HL-60 (cell line): ENCODE data around the gene DCP1B.

Source experiments
- GABPA ChIP-seq: IDR thresholded peaks from 2 replicates; pipeline ENCODE4 v1.6.1; 2012; ENCODE audit warnings: low read depth
- POLR2AphosphoS5 ChIP-seq: IDR thresholded peaks from 2 replicates; pipeline ENCODE4 v1.6.1; 2012; ENCODE audit warnings: low read depth
- TF ChIP-seq, protein P1 (sequence below): IDR thresholded peaks from one replicate; pipeline ENCODE4 v1.5.1; 2011; ENCODE audit warnings: low read length, control low read depth, inconsistent platforms; ENCODE audit not compliant: insufficient read depth
- TF ChIP-seq, protein P2 (sequence below): IDR thresholded peaks from 2 replicates; pipeline ENCODE4 v1.6.1; 2012; ENCODE audit warnings: low read depth; ENCODE audit not compliant: insufficient replicate concordance

DNA sequence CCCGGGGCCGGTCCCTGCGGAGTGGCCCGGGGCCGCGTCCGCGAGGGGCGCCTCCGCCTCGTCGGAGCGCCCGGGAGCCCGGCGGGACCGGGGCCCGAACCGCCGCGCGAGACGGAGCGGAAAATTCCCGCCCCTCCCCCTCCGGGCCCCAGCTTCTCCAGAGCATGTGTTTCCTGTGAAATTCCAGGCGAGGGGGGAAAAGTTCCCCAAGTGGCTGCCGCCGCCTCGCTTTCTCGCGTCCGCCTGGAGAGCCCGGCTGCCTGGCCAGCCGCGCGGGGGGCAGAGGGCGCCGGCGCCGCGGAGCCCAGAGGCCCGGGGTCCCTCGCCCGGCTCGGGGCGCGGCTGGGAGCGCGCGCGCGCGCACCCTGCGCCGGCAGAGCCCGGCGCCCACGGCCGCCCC, 49.4 kb upstream of the DCP1B start:
- TF ChIP-seq, protein P1, sequence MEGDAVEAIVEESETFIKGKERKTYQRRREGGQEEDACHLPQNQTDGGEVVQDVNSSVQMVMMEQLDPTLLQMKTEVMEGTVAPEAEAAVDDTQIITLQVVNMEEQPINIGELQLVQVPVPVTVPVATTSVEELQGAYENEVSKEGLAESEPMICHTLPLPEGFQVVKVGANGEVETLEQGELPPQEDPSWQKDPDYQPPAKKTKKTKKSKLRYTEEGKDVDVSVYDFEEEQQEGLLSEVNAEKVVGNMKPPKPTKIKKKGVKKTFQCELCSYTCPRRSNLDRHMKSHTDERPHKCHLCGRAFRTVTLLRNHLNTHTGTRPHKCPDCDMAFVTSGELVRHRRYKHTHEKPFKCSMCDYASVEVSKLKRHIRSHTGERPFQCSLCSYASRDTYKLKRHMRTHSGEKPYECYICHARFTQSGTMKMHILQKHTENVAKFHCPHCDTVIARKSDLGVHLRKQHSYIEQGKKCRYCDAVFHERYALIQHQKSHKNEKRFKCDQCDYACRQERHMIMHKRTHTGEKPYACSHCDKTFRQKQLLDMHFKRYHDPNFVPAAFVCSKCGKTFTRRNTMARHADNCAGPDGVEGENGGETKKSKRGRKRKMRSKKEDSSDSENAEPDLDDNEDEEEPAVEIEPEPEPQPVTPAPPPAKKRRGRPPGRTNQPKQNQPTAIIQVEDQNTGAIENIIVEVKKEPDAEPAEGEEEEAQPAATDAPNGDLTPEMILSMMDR, result no peak
- TF ChIP-seq POLR2AphosphoS5 (no peak), GABPA (no peak)
- TF ChIP-seq, protein P2, sequence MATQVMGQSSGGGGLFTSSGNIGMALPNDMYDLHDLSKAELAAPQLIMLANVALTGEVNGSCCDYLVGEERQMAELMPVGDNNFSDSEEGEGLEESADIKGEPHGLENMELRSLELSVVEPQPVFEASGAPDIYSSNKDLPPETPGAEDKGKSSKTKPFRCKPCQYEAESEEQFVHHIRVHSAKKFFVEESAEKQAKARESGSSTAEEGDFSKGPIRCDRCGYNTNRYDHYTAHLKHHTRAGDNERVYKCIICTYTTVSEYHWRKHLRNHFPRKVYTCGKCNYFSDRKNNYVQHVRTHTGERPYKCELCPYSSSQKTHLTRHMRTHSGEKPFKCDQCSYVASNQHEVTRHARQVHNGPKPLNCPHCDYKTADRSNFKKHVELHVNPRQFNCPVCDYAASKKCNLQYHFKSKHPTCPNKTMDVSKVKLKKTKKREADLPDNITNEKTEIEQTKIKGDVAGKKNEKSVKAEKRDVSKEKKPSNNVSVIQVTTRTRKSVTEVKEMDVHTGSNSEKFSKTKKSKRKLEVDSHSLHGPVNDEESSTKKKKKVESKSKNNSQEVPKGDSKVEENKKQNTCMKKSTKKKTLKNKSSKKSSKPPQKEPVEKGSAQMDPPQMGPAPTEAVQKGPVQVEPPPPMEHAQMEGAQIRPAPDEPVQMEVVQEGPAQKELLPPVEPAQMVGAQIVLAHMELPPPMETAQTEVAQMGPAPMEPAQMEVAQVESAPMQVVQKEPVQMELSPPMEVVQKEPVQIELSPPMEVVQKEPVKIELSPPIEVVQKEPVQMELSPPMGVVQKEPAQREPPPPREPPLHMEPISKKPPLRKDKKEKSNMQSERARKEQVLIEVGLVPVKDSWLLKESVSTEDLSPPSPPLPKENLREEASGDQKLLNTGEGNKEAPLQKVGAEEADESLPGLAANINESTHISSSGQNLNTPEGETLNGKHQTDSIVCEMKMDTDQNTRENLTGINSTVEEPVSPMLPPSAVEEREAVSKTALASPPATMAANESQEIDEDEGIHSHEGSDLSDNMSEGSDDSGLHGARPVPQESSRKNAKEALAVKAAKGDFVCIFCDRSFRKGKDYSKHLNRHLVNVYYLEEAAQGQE, result no peak
